H1 (cell line): Measurements from ENCODE around the gene TEAD3. TPM values are rescaled to one million over a fixed set of nuclear protein-coding genes. Genes with fewer than 3 reads are reported as not detected.
A peak's percentile ranks its signal among the peaks of the same experiment; 100 is the strongest.

Experiments
- CTCF ChIA-PET: fragments of 300-600 bp; sonication (Branson Sonifier 250); formaldehyde crosslinking; loops from one replicate; lab custom pipeline; 2021; ENCODE audit not compliant: partially characterized antibody; lab: Charles Lee
- POLR2A ChIA-PET: fragments of 300-600 bp; sonication (Branson Sonifier 250); formaldehyde crosslinking; loops from one replicate; lab custom pipeline; 2021; ENCODE audit warnings: inconsistent platforms; ENCODE audit not compliant: partially characterized antibody; lab: Charles Lee
- DNase-seq, 2 experiments: peaks; one replicate each; pipeline versions ENCODE4 v3.0.0 to v3.0.0-alpha.2; 2010 to 2022; ENCODE audit warnings: low spot score in 2 of 2, low read depth in 1 of 2, mixed read lengths in 1 of 2
- FAIRE-seq: peaks from 2 replicates; lab custom pipeline; 2011; peaks lifted over from hg19 to GRCh38; lab: Jason Lieb, UNC
- H2AFZ ChIP-seq: 2 replicates; pipeline ENCODE4 v1.8.1; 2012; ENCODE audit warnings: low read length, inconsistent platforms
- H2AK5ac ChIP-seq: 2 replicates; pipeline ENCODE4 v1.6.1; 2013; ENCODE audit warnings: low read depth, low read length
- H2BK120ac ChIP-seq: replicated peaks from 2 replicates; pipeline ENCODE3; 2013; ENCODE audit warnings: low read depth, low read length, inconsistent platforms
- H2BK12ac ChIP-seq: 2 replicates; pipeline ENCODE4 v1.6.1; 2013; ENCODE audit warnings: low read depth, low read length
- H2BK15ac ChIP-seq: 2 replicates; pipeline ENCODE4 v1.6.1; 2013; ENCODE audit warnings: low read length
- H2BK20ac ChIP-seq: 2 replicates; pipeline ENCODE4 v1.6.1; 2013; ENCODE audit warnings: low read length
- H2BK5ac ChIP-seq: 2 replicates; pipeline ENCODE4 v1.6.1; 2013; ENCODE audit warnings: low read depth, low read length
- H3K14ac ChIP-seq: 2 replicates; pipeline ENCODE4 v1.6.1; 2013; ENCODE audit warnings: inconsistent platforms; ENCODE audit not compliant: insufficient read length
- H3K18ac ChIP-seq: 2 replicates; pipeline ENCODE4 v1.6.1; 2013; ENCODE audit warnings: low read length; ENCODE audit errors: extremely low read depth
- H3K23ac ChIP-seq: 2 replicates; pipeline ENCODE4 v1.6.1; 2013; ENCODE audit warnings: inconsistent platforms; ENCODE audit not compliant: insufficient read length
- H3K23me2 ChIP-seq: 2 replicates; pipeline ENCODE4 v1.6.1; 2013; ENCODE audit warnings: low read depth, low read length
- H3K27ac ChIP-seq: 2 replicates; pipeline ENCODE4 v1.6.1; 2011; ENCODE audit warnings: low read depth, low read length, inconsistent platforms
- H3K27me3 ChIP-seq, 4 experiments: replicated peaks in 1 of 4; 1 replicate in 1 of 4; 2 replicates in 3 of 4; pipeline versions ENCODE4 v1.6.1 to v1.8.1; 2011 to 2013; ENCODE audit warnings: low read length in 3 of 4, mild to moderate bottlenecking in 3 of 4, inconsistent platforms in 2 of 4, mixed read lengths in 2 of 4, moderate library complexity in 1 of 4; ENCODE audit not compliant: control insufficient read depth in 3 of 4, insufficient read depth in 3 of 4; ENCODE audit errors: extremely low read depth in 1 of 4
- H3K36me3 ChIP-seq, 4 experiments: 2 replicates each; pipeline versions ENCODE4 v1.6.1 to v1.8.1; 2011 to 2013; ENCODE audit warnings: mild to moderate bottlenecking in 4 of 4, low read length in 3 of 4, moderate library complexity in 2 of 4, control low read depth in 1 of 4, inconsistent platforms in 1 of 4; ENCODE audit not compliant: insufficient read depth in 4 of 4, control insufficient read depth in 2 of 4
- H3K4ac ChIP-seq: replicated peaks from 2 replicates; pipeline ENCODE3; 2013; ENCODE audit warnings: low read length, low read depth, mixed read lengths, inconsistent platforms; ENCODE audit not compliant: insufficient read length
- H3K4me1 ChIP-seq, 4 experiments: replicated peaks in 1 of 4; 1 replicate in 1 of 4; 2 replicates in 3 of 4; pipeline versions ENCODE4 v1.6.1 to v1.8.1; 2011 to 2013; ENCODE audit warnings: low read length in 3 of 4, inconsistent platforms in 2 of 4, mixed read lengths in 1 of 4; ENCODE audit not compliant: insufficient read depth in 4 of 4, control insufficient read depth in 3 of 4
- H3K4me2 ChIP-seq, 2 experiments: 2 replicates each; pipeline versions ENCODE4 v1.6.1 to v1.8.1; 2011 to 2013; ENCODE audit warnings: low read depth in 2 of 2, low read length in 2 of 2, control low read depth in 1 of 2, inconsistent platforms in 1 of 2, mild to moderate bottlenecking in 1 of 2; ENCODE audit not compliant: insufficient read depth in 1 of 2
- H3K4me3 ChIP-seq, 4 experiments: fragments of 200-600, 300-600 bp in 1 of 4; sonication (generic), shearing (Covaris generic), sonication (Bioruptor Twin) in 1 of 4; 2 replicates each; pipeline versions ENCODE4 v1.5.1 to v1.8.1; 2011 to 2016; ENCODE audit warnings: low read length in 4 of 4, low read depth in 3 of 4, control low read depth in 2 of 4, inconsistent platforms in 2 of 4, mild to moderate bottlenecking in 2 of 4, mixed read lengths in 1 of 4, moderate library complexity in 1 of 4; ENCODE audit not compliant: insufficient read depth in 2 of 4; ENCODE audit errors: extremely low read depth in 1 of 4
- H3K56ac ChIP-seq: replicated peaks from 2 replicates; pipeline ENCODE3; 2013; ENCODE audit warnings: low read depth, mild to moderate bottlenecking, mixed read lengths, low read length, inconsistent platforms; ENCODE audit not compliant: insufficient read length
- H3K79me1 ChIP-seq: 2 replicates; pipeline ENCODE4 v1.6.1; 2013; ENCODE audit warnings: low read depth, low read length, control low read depth
- H3K79me2 ChIP-seq, 2 experiments: 2 replicates each; pipeline versions ENCODE4 v1.6.1 to v1.8.1; 2012 to 2013; ENCODE audit warnings: low read length in 2 of 2, mild to moderate bottlenecking in 2 of 2, inconsistent platforms in 1 of 2; ENCODE audit not compliant: insufficient read depth in 2 of 2, control insufficient read depth in 1 of 2
- H3K9ac ChIP-seq, 4 experiments: replicated peaks in 1 of 4; 1 replicate in 1 of 4; 2 replicates in 3 of 4; pipeline versions ENCODE4 v1.6.1 to v1.8.1; 2011 to 2013; ENCODE audit warnings: low read depth in 3 of 4, low read length in 3 of 4, control low read depth in 2 of 4, mild to moderate bottlenecking in 2 of 4, moderate library complexity in 2 of 4, inconsistent platforms in 1 of 4; ENCODE audit errors: extremely low read depth in 1 of 4
- H3K9me3 ChIP-seq, 2 experiments: 2 replicates each; pipeline versions ENCODE4 v1.6.1 to v1.8.1; 2012 to 2013; ENCODE audit warnings: mild to moderate bottlenecking in 2 of 2, moderate library complexity in 2 of 2, control low read depth in 1 of 2, inconsistent platforms in 1 of 2, low read depth in 1 of 2, low read length in 1 of 2, mixed read lengths in 1 of 2; ENCODE audit not compliant: insufficient read depth in 2 of 2
- H4K20me1 ChIP-seq, 2 experiments: replicated peaks in 1 of 2; 2 replicates each; pipeline versions ENCODE3 to v1.8.1; 2011 to 2013; ENCODE audit warnings: inconsistent platforms in 2 of 2, low read length in 2 of 2, mild to moderate bottlenecking in 1 of 2; ENCODE audit not compliant: insufficient read depth in 2 of 2, control insufficient read depth in 1 of 2
- H4K5ac ChIP-seq: 2 replicates; pipeline ENCODE4 v1.6.1; 2013; ENCODE audit warnings: low read length, low read depth, mixed read lengths, inconsistent platforms; ENCODE audit not compliant: insufficient read length
- H4K8ac ChIP-seq: 2 replicates; pipeline ENCODE4 v1.8.0; 2013; ENCODE audit warnings: mild to moderate bottlenecking, moderate library complexity, low read length, inconsistent platforms; ENCODE audit not compliant: insufficient read depth; ENCODE audit errors: extremely low read depth
- H4K91ac ChIP-seq: replicated peaks from 2 replicates; pipeline ENCODE3; 2013; ENCODE audit warnings: low read length, mixed read lengths, inconsistent platforms; ENCODE audit not compliant: insufficient read length
- ATF2 ChIP-seq: IDR thresholded peaks from 2 replicates; pipeline ENCODE4 v1.6.1; 2012; ENCODE audit warnings: low read length, inconsistent platforms
- BRCA1 ChIP-seq: IDR thresholded peaks from 2 replicates; pipeline ENCODE4 v1.6.1; 2012; ENCODE audit warnings: low read depth, low read length, improper control_type of control experiment
- FOSL1 ChIP-seq: IDR thresholded peaks from 2 replicates; pipeline ENCODE4 v1.6.1; 2011; ENCODE audit warnings: mild to moderate bottlenecking, low read depth, low read length, moderate library complexity; ENCODE audit not compliant: insufficient read depth
- KDM5A ChIP-seq: fragments of 200-600 bp; IDR thresholded peaks from 2 replicates; pipeline ENCODE4 v1.7.1; 2012; ENCODE audit warnings: mild to moderate bottlenecking, low read length, inconsistent platforms, mixed read lengths
- MAX ChIP-seq: IDR thresholded peaks from 2 replicates; pipeline ENCODE4 v1.6.1; 2012; ENCODE audit warnings: inconsistent platforms
- PHF8 ChIP-seq: fragments of 200-600 bp; sonication (generic); conservative IDR thresholded peaks from 2 replicates; pipeline ENCODE4 v1.7.1; 2012; ENCODE audit warnings: low read depth, mild to moderate bottlenecking, inconsistent platforms, low read length, moderate library complexity
- RBBP5 ChIP-seq: IDR thresholded peaks from 2 replicates; pipeline ENCODE4 v1.7.1; 2012; ENCODE audit warnings: low read depth, mild to moderate bottlenecking, inconsistent platforms, low read length, moderate library complexity, borderline replicate concordance
- SIN3A ChIP-seq, 2 experiments: IDR thresholded peaks in 1 of 2; conservative IDR thresholded peaks in 1 of 2; 2 replicates each; pipeline ENCODE4 v1.6.1; 2011 to 2012; ENCODE audit warnings: low read length in 2 of 2, improper control_type of control experiment in 1 of 2, low read depth in 1 of 2, mild to moderate bottlenecking in 1 of 2
- SP1 ChIP-seq: IDR thresholded peaks from 2 replicates; pipeline ENCODE4 v1.6.1; 2011; ENCODE audit warnings: low read depth, low read length
- SRF ChIP-seq: IDR thresholded peaks from 2 replicates; pipeline ENCODE4 v1.6.1; 2011; ENCODE audit warnings: mild to moderate bottlenecking, low read depth, low read length, moderate library complexity
- TBP ChIP-seq: IDR thresholded peaks from 2 replicates; pipeline ENCODE4 v1.6.1; 2011; ENCODE audit warnings: low read depth, low read length, improper control_type of control experiment
- TEAD4 ChIP-seq: IDR thresholded peaks from 2 replicates; pipeline ENCODE4 v1.6.1; 2012; ENCODE audit warnings: low read depth, low read length, inconsistent platforms, mixed read lengths
- WGBS, 2 experiments: shearing (Covaris generic) in 1 of 2; methylation state at CpG; one replicate each; pipeline versions ENCODE4 v1.1.6 to v1.1.7; 2013 to 2015; ENCODE audit warnings: low lambda C conversion rate in 2 of 2, mixed read lengths in 2 of 2, inconsistent platforms in 1 of 2, low coverage in 1 of 2, missing lambda C conversion rate in 1 of 2; ENCODE audit not compliant: insufficient replicate concordance in 2 of 2, insufficient coverage in 1 of 2, insufficient read length in 1 of 2; ENCODE audit errors: extremely low coverage in 1 of 2, missing lambda C conversion rate in 1 of 2; 5-methylcytosine and 5-hydroxymethylcytosine counted together
- polyA plus RNA-seq, 7 experiments: library from polyadenylated mRNA; depleted of rRNA in 3 of 7; stranded (reverse) in 5 of 7; unstranded in 2 of 7; fragments of >200 nt in 5 of 7; fragments of 200-250 nt in 2 of 7; gene quantifications; 1 replicate in 5 of 7; 2 replicates in 1 of 7; 4 replicates in 1 of 7; pipeline versions ENCODE4 v1.2.1 to v1.2.3, GENCODE V29; 2011 to 2013; ENCODE audit warnings: missing spikeins in 2 of 7, mixed read lengths in 2 of 7
- total RNA-seq: library from RNA; stranded (reverse); fragmentation: NEBNext Ultra II Directional; extraction: Animal tissue kit (Norgen Biotek cat#: 25700); gene quantifications from 2 replicates; pipeline ENCODE4 v1.2.1, GENCODE V29; 2021

TEAD3 gene
- total and polyA plus RNA-seq, 2 of the 8 experiments (the other 6 are each of a cell fraction or from before 2014, with no cell fraction given): 20.1 to 28.7 TPM

GRCh38 chr6:35533981-35534380 lies 37.1 kb upstream of the TEAD3 start:
- Histone ChIP-seq H3K4ac (no peak overlapping the region), H3K79me1 (no peaks in the 10 kb centered on the region), H3K14ac (no peak overlapping the region), H3K18ac (peak overlapping the region; percentile 38; the same call in 1 of the 2 replicates), H2AK5ac (no peak overlapping the region; the same call in 1 of the 2 replicates), H4K8ac (no peak overlapping the region), H2BK120ac (no peak overlapping the region), H3K9ac (no peak overlapping the region), H3K27me3 (no peaks in the 10 kb centered on the region), H2BK12ac (0 out of 2 replicates have a peak overlapping the region, but pooled peaks have one; percentile 44), H3K4me3 (no peak overlapping the region), H3K4me2 (0 out of 4 replicates have a peak overlapping the region, but pooled peaks of 1 of the 2 experiments have one; percentile 9), H4K5ac (no peak overlapping the region), H2BK15ac (no peak overlapping the region), H3K36me3 (no peaks in the 10 kb centered on the region), H2BK20ac (no peak overlapping the region), H3K56ac (no peak overlapping the region), H2AFZ (peak overlapping the region; percentile 89), H4K91ac (no peak overlapping the region), H3K23ac (no peak overlapping the region), H3K27ac (no peak overlapping the region), H3K23me2 (no peaks in the 10 kb centered on the region), H3K4me1 (peaks cover 2 to 9% (median 6%) of the 10 kb centered on the region in 4 experiments; a peak in 5 of 7 replicates), H2BK5ac (0 out of 2 replicates have a peak overlapping the region, but pooled peaks have one; percentile 18), H3K9me3 (no peaks in the 10 kb centered on the region), H4K20me1 (no peaks in the 10 kb centered on the region), H3K79me2 (no peaks in the 10 kb centered on the region)
- POLR2A ChIA-PET: interaction anchor here (1.0 kb wide), 1 partner anchor 61 kb away, joined by 3 read pairs; no protein-coding TSS in a partner anchor
- CTCF ChIA-PET: interaction anchor here (0.6 to 32.2 kb wide), 4 partner anchors 5 to 202 kb away, joined by 3 to 521 read pairs (median 276); no protein-coding TSS in a partner anchor
- 83% methylated on average over 6 of the region's 6 CpGs; no CpG with 5 or more reads in 1 of the 2 experiments for whole genome bisulfite sequencing, 2 experiments
- FAIRE-seq (no peak), DNase-seq (no peak)
- TF ChIP-seq MAX: no peak
- no peak for TF ChIP-seq SIN3A (conservative IDR thresholded peaks at IDR 0.05 in 1 of 2, IDR thresholded peaks at IDR 0.05 in 1 of 2; ENCODE audit: low read depth in 1 of 2, low read length in 2 of 2)
- no peak for TF ChIP-seq TBP
- no peak for TF ChIP-seq TEAD4
- TF ChIP-seq FOSL1: no peak
- no peak for TF ChIP-seq BRCA1
- no peak for TF ChIP-seq ATF2
- no peak for TF ChIP-seq PHF8
- no peak for TF ChIP-seq KDM5A
- no peak for TF ChIP-seq SRF
- no peak for TF ChIP-seq RBBP5
- no peak for TF ChIP-seq SP1
